GM18520 (cell line): ENCODE data around the gene ADCY2.

Source experiments
- ATAC-seq: cut with Tn5 transposase; IDR thresholded peaks from one replicate; pipeline ENCODE4 v1.9.1; 2021; ENCODE audit not compliant: unreplicated experiment

The ADCY2 gene

DNA sequence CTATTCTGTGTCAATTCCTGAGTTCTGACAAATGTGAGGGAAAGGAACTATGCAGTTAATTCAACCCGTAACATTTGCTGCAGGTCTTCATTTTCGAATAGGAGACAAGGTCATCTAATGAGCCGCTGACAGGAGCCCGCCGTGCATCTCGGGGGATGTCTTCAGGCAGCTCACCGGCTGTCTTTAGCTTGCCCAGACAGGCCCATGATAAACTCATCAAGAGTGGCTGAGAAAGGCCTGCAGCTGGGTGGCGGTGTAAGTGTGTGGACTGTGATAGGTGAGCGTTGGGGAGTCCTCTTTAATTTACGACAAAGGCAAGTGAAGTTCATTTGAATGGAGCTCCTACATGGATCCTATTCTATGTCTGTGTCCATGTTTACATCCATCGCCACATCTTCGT, 190.5 kb downstream of the ADCY2 start:
- ATAC-seq = no peak

DNA sequence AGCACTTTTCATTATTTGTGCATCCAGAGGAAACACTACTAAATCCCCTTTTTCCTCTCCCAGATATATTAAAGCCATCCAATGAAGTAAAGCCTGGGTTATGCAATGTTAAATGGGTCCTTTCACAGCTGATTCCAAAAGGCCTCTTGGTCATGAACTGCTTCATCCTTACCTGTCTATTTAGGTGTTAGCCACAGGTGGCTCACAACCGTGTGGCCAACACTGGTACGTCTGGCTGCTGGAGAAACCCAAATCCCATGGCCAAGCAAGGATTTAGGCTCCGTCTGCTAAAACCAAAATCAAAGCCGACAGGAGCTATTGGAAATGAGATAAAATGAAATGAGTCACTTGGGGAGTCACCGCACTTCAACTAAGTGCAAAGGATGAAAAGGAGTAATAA, 193.9 kb downstream of the ADCY2 start:
- ATAC-seq = no peak

DNA sequence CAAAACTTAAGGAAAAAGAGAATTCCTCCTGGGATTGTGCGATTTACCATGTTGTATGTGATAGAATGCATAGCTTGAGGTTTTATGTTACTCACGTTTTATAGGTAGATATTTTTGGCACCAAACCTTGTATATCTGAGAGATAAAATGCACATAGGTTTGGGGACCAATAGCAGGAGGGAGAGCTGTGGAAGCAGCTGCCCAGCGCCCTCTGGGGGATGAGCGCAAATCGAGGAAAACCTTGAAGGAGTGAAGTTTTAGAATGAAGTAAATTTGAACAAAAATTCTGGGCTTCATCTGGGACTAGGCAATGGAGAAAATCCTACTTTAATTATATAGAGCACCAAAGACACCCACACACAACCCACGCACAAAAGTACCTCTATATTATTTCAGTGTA, 197.0 kb downstream of the ADCY2 start:
- ATAC-seq = no peak

DNA sequence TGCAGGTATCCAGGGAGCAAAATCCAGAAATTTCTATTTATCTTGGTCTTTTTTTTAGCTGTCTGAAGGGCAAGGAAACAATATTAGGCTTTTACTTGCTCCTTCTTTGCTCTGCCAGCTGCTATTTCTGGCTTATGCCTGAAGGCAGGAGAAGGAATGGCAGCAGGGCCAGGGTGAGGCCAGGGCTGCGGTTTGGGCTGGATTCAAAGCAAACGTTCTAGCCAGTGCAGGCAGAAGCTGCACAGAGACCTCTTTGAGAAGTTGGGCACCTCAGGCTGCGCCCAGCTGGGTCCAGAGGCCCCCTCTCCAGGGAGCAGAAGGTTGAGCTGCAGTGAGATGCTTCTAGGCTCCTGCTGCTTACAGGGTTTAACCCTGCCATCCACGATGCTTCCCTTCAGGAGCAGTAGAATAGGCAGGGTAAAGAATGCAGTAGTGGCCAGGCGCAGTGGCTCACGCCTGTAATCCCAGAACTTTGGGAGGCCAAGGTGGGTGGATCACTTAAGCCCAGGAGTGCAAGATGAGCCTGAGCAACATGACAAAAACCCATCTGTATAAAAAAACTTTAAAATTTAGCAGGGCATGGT, 201.2 kb downstream of the ADCY2 start:
- no peak for ATAC-seq

DNA sequence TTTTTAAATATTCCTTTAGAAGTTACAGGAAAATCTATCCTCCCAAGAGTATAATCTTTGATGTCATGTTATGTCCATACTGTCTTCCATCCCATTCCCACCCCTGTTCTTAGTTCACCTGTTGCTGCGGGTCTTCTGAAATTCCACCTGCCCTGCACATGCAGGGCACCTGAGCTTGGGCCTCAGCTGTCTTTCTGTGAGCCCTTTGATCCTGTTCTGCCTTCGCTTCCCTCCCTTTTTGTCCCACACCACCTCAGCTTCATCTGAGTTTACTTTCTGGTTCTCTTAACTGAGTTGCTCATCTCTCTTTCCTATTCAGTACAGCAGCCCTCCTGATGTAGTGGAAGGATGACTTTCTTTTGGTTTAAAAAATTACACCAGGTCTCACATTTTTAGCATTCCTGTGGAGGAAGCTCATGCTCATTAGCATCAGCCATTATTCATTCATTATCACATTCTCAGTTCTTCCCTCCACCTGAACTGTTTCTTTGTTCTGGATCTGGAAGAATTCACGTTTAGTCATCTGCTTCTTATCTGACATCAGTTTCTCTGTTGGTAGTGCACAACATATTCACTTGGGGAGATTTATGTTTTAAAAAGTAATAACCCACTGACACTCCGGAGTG, 211.0 kb downstream of the ADCY2 start:
- no peak for ATAC-seq

DNA sequence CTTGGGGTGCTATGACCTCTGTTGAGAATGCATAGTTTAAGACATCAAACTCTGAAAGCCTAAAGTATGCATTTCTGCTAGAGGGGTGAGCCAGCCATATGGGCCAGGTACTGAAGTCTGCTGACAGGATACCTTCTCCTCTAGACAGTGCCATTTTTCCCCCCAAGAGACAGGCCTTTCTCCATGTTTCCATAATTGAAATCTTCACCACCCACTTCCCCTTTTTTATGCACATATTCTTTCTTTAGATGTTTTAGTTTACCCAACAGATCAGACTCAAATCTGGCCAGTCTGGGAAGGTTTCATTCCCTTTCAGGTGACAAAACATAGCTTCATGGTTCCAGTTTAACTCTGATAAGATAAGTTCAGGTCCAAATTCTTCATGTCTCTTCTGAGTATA, 212.8 kb downstream of the ADCY2 start:
- no peak for ATAC-seq

DNA sequence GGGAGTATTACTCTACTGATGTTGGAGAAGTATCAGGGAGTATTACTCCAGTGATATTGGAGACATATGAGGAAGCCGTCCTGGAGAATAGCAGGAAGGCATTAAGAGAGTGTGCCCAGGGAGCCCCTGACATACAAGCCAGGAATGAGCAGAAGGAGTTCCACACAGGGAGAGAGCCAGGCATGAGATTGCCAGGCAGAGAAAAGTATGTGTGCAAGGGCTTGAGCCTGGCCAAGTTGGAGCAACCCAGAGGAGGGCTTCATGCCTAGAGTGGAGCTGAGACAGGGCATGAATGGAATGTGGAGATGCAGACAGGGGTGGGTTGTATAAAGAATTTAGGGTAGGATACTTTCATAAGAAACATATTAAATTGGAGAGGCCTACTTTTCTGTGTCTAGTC, 213.8 kb downstream of the ADCY2 start:
- ATAC-seq = no peak

DNA sequence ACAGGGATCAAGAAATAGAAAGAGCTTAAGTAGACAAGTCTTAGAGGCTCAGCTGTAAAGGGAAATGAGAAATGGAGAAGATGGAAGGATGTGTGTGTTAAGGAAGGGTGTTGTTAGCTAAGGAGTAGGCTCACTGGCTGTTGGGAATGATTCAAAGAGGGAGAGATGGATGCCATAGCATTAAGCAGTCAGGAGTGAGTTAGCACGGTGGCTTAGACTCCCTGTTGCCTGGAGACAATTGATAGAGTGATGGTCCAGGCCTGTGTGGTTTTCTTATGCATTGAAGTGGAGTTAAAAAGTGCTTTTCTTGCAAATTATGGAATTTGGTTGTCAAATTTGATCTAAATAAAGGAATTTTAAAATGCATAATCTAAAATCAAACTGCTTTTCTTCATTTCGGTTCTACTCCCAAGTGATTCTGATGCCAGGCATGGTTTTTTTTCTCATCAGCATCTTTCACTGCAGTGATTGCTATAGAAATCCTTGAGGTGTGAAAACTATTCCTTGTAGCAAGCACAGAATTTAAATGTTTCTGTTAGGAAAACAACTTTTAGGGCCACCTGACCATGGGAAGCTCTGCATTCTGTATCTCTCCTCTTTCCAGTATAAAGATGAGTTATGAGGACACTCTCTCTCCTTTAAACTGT, 214.7 kb downstream of the ADCY2 start:
- ATAC-seq = no peak

DNA sequence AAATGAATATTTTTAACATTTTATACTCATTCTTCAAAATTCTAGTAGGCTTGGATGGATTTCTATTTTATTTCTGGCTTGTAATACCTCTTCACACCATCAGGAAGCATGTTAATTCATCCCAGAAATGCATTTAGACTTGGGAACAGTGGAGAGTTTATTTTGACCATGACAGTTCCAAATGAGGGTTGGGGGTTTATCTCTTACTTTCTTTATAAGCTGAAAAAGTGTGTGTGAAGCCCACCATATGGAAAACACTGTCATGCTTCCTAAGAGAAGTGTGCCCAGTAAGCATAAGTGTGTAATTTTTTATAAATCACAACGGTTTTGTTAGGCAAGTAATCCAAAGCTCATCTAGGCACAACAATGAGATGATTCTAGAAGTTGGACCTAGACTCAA, 215.6 kb downstream of the ADCY2 start:
- no peak for ATAC-seq

DNA sequence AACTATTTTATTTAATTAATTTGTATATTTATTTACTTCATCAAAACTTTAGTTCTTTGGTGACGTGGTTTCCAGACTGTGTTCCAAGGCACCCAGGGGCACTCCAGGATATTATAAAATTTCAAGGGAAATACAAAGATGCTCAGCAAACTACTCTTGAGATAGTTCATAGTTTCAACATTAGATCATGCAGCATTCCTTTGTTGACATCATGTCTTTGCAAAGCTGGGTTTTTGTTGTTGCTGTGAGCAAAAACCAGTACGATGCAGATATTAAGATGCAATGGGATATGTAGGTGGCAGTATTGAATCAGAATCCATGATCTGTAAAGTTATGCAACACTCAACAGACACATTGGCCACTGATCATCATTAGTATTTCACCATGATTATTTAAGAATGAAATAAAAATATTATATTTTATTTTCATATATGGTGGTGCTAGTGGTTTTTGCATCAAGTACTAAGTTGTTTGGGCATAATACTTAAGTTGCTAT, 219.7 kb downstream of the ADCY2 start:
- ATAC-seq = no peak

DNA sequence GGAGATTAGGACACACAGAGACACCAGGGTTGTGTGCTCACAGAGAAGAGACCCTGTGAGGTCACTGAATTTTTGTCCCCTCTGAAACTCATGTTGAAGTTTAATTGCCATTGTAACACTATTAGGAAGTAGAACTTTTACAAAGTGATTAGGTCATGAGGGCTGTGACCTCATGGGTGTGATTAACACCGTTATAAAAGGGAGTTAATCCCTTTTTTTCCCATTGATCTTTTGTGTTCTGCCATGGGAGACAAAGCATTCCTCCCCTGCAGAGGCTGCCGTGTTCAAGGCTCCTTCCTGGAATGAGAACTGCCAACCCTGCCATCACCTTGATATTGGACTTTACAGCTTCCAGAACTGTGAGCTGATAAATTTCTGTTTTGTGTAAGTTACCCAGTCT, 221.0 kb downstream of the ADCY2 start:
- ATAC-seq = no peak

DNA sequence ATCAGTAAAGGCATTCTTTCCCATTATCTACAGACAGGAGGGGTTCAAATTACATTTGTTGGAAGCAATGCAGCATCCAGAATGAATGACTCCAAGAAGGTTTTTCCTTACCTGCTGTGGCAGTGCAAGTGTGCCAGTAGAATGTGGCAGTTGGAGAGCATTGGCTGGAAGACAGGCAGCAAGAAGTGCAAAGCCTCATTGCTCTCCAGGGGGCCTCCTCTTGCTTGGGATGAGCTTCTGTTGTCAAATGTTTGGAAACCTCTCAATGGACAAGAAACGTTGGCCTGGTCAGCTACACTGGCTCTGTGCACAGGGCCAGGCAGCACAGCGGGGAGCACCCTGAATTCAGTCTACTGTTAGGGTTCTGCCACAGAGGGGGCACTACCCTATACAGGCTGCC, 226.6 kb downstream of the ADCY2 start:
- ATAC-seq = no peak

DNA sequence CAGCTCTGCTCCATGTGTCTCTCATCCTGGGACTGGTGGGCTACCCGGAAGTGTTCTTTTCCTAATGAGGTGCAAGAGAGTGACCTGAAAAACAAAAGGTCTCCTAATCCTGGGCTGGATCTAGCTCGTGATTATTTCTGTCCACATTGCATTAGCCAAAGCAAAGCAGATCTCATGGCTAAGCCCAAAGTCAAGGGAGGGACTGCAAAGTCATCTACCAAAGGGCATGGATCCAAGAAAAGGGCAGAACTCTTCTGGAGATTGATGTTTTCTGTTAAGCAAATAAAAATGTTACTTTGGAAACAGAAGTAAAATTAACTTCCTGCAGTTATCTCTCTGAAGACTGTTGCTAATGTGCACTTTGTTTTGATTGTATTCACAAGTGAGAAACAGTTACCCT, 229.8 kb downstream of the ADCY2 start:
- ATAC-seq = no peak

DNA sequence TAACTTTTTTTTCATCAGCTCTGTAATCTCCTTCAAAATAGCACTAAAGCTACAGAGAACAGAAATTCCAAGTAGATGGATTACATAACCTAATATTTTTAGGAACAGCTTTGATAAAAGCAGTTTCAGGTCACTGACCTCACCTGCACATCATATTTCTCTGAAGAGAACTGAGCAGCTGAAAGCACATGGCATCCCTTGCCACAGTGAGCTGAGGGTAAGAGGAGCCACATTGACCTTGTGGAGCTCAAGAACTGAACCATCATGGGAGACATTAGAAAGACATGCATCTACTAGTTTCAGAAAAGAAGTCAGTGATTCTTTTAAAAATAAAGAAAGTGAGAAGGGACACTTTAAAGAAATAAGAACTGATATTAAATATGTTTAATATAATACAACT, 232.3 kb downstream of the ADCY2 start:
- ATAC-seq = no peak

DNA sequence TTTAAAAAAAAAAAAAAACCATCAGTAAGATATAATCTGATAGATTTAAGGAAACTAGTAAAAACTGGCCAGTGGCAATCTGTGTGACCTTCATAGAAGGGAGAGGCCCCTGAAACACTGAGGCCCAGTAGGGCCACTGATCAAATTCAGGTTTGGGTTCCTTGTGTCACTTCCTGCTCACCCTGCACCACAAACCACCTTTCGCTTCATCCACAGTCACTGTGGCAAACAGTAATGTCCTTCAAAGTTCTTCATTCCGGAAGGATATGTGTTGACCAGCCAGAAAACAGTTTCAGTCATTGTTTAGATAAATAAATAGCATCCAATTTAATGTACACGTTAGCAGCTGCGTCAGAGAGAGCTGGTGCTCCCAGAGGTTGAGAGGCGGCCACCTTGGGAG, 232.9 kb downstream of the ADCY2 start:
- no peak for ATAC-seq

DNA sequence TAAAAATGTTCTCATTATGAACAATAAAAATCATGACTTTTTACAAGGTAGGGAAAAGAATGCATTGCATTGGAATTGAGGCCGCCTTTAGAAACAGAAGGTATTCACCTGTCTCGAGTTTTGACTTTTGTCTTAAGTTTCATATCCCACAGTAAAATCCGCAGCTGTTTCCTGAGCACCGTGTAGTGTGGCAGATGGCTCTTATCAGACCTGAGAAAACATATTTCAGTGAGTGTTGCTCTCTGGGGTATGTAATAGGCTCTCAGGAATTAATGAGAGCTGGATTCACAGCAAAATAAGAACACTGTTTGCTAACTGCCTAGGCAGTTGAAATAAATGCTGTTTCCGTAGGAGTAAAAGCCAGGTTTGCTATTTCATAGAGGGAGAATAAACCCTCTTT, 233.6 kb downstream of the ADCY2 start:
- no peak for ATAC-seq

DNA sequence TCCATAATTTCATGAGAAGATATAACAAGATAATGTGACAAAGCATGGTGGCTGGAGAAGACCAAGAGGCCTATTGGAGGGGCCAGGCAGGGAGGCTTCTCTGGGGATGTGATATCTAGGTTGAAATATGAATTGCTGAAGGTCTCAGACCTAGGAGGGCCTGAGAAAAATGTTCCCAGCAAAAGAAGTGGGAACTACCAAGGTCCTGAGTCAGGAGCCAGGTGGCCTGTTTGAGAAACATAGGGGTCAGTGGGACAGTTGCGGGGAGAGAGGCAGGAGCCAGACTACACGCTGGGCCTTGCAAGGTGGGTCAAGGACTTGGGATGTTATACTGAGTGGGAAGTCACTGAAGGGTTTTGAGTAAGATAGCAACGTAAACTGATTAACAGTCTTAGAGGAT, 238.9 kb downstream of the ADCY2 start:
- ATAC-seq = no peak

DNA sequence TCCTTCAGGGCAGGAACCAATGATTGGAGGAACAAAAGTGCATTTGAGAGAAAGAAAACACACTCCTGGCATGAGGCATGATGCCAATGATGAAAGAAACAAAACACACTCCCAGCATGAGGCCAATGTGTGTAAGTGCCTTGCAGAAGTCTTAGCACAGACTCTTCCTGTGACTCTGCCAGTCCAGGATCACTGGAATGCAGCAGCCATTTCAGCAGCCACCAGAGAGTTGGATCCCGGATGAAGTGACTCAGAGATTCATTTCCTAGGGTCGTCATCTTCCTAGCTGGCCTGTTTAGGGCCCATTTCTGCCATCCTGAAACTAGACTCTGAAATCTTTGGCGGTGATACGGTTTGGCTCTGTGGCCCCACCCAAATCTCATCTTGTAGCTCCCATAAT, 242.5 kb downstream of the ADCY2 start:
- no peak for ATAC-seq

DNA sequence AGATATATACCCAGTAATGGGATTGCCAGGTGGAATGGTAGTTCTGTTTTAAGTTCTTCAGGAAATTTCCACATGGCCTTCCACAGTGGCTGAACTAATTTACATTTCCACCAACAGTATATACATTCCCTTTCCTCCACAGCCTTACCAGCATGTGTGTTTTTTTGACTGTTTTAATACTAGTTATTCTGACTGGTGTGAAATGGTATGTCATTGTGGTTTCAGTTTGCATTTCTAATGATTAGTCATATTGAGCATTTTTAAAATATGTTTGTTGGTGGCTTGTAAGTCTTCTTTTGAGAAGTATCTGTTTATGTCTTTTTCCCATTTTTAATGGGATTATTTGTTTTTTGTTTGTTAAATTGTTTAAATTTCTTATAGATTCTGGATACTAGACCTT, 246.1 kb downstream of the ADCY2 start:
- ATAC-seq = peak; percentile 62

DNA sequence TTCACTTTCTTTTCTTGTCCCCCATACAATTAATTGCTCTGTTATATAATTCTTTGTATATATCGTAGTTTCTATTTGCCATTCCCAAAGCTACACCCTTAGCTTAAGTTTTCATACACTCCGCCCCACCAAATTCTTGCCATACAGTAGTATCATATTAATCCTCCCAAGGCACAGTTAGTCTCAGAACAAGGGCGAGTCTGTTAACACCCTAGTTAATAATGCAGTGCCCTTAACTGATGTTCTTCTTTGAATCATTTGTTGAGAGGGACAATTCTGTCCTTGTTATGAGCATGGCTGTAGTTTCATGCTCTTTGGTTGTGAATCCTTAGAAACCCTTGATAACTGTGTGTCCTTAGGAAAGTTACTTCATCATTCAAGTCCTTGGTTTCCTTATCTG, 248.8 kb downstream of the ADCY2 start:
- no peak for ATAC-seq

DNA sequence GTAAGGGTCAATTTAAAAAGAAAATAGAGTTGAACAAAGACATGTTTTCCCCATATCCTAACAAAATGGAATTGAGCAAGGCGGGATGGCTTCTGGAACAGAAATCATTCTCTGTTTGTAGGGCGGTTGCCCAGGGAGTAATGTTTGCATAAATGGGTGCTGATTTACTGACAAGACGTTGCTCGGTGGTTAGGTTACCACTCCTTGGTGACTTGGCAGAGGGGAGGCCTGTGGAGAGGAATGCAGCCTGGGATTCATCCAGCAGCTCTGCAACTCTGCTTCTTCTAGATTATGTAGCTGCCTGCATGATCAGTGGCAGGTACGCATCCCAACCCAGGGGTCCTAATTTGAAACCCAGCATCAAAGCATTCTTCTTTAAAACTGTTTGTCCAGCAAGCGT, 254.8 kb downstream of the ADCY2 start:
- ATAC-seq = no peak

DNA sequence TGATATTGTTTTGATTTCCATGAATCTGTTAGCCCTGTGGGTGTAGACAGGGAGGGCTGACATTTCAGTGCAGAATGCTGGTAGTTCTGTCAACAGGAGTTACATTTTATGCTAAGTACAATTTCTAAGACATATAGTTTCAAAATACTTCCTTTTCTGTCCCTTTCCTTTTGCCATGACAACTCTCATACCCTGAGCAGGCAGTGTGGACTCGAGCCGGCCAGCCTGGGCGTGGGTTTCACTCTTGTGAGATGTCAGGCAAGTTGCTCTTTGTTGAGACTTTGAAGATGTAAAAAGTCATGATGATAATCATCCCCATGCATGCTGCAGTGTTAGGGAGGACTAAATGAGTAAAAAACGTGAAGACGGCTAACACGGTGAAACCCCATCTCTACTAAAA, 257.1 kb downstream of the ADCY2 start:
- no peak for ATAC-seq

DNA sequence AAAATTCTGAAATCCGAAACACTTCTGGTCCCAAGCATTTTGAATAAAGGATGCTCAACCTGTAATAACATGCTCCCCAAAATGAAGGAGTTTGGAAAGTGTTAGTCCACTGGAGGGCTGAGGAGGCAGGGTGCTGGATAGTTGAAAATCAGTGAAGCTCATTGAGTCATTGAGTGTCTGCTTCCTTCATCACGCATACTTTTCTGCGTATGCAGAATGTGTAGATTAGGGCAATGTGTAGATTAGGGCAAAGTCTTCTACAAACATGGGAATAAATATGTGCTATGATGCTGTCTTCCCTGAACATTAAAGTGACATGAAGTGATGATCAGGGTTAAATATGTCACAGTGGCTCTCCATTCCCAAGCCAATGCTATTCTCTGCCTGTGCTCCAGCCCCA, 261.2 kb downstream of the ADCY2 start:
- ATAC-seq = no peak
